Caco-2 (cell line): ENCODE data around the gene MOB3B. TPM values are rescaled to one million over a fixed set of nuclear protein-coding genes. Genes with fewer than 3 reads are reported as not detected.

Source experiments
- BruUV-seq: library from RNA; stranded (reverse); fragments of 400-500 nt; replicated peaks from 2 replicates; lab custom pipeline; 2021; lab: Mats Ljungman, UMichigan
- CTCF ChIA-PET: fragments of 300-600 bp; sonication (Branson Sonifier 250); formaldehyde crosslinking; loops from one replicate; lab custom pipeline; 2022; ENCODE audit warnings: antibody characterized with exemption; lab: Charles Lee
- POLR2A ChIA-PET: fragments of 300-600 bp; sonication (Branson Sonifier 250); formaldehyde crosslinking; loops from one replicate; lab custom pipeline; 2022; ENCODE audit warnings: antibody characterized with exemption; lab: Charles Lee
- DNase-seq, 2 experiments: peaks; one replicate each; pipeline versions ENCODE4 v3.0.0 to v3.0.0-alpha.2; 2020 to 2022
- H3K27me3 ChIP-seq: replicated peaks from 2 replicates; pipeline ENCODE4 v1.6.0; 2011; ENCODE audit warnings: low read length; ENCODE audit not compliant: control insufficient read depth, insufficient read depth
- H3K36me3 ChIP-seq: 2 replicates; pipeline ENCODE4 v1.5.1; 2011; ENCODE audit warnings: low read length; ENCODE audit not compliant: control insufficient read depth, insufficient read depth
- H3K4me1 ChIP-seq: fragments of 250-450 bp; sonication (Bioruptor Pico); 2 replicates; pipeline ENCODE4 v1.5.1; 2020; ENCODE audit warnings: mild to moderate bottlenecking
- H3K4me3 ChIP-seq: 2 replicates; pipeline ENCODE4 v1.5.1; 2011; ENCODE audit warnings: low read depth, mild to moderate bottlenecking, control low read depth, low read length
- H3K9me3 ChIP-seq: fragments of 250-450 bp; sonication (Bioruptor Pico); 2 replicates; pipeline ENCODE4 v1.5.1; 2020; ENCODE audit warnings: mild to moderate bottlenecking, moderate library complexity
- H3K27ac Mint-ChIP-seq: one replicate; pipeline ENCODE4 v1.8.0; 2022; ENCODE audit warnings: mixed read lengths; ENCODE audit not compliant: unreplicated experiment
- H3K27me3 Mint-ChIP-seq: one replicate; pipeline ENCODE4 v1.8.0; 2022; ENCODE audit warnings: mixed read lengths; ENCODE audit not compliant: insufficient read depth, unreplicated experiment
- H3K36me3 Mint-ChIP-seq: one replicate; pipeline ENCODE4 v1.8.0; 2022; ENCODE audit warnings: mild to moderate bottlenecking, mixed read lengths; ENCODE audit not compliant: insufficient read depth, unreplicated experiment
- H3K4me1 Mint-ChIP-seq: one replicate; pipeline ENCODE4 v1.8.0; 2022; ENCODE audit warnings: low read depth, mixed read lengths; ENCODE audit not compliant: unreplicated experiment
- H3K4me3 Mint-ChIP-seq: one replicate; pipeline ENCODE4 v1.8.0; 2022; ENCODE audit warnings: mild to moderate bottlenecking, moderate library complexity, mixed read lengths; ENCODE audit not compliant: unreplicated experiment
- H3K9me3 Mint-ChIP-seq: one replicate; pipeline ENCODE4 v1.8.0; 2022; ENCODE audit warnings: mixed read lengths; ENCODE audit not compliant: unreplicated experiment
- intact Hi-C: fragments of 100-400 bp; cut with micrococcal nuclease; formaldehyde crosslinking; loops from one replicate; pipeline ENCODE4 v1.10.0; 2022; ENCODE audit not compliant: unreplicated experiment
- total RNA-seq: library from RNA; stranded (reverse); gene quantifications from 2 replicates; pipeline ENCODE4 v1.2.3, GENCODE V29; 2022
- TF ChIP-seq, protein P1 (sequence below), 2 experiments: fragments of 200-600 bp in 1 of 2; IDR thresholded peaks; 1 replicate in 1 of 2; 2 replicates in 1 of 2; pipeline versions ENCODE4 v1.5.1 to v1.8.0; 2011 to 2022; ENCODE audit warnings: antibody characterized with exemption in 1 of 2, control low read depth in 1 of 2, inconsistent platforms in 1 of 2, low read depth in 1 of 2, low read length in 1 of 2, mild to moderate bottlenecking in 1 of 2, moderate library complexity in 1 of 2; ENCODE audit not compliant: insufficient read depth in 1 of 2, severe bottlenecking in 1 of 2, unreplicated experiment in 1 of 2

Gene MOB3B
- total RNA-seq, 1 experiment from 2014 or later = 5.3 TPM

DNA sequence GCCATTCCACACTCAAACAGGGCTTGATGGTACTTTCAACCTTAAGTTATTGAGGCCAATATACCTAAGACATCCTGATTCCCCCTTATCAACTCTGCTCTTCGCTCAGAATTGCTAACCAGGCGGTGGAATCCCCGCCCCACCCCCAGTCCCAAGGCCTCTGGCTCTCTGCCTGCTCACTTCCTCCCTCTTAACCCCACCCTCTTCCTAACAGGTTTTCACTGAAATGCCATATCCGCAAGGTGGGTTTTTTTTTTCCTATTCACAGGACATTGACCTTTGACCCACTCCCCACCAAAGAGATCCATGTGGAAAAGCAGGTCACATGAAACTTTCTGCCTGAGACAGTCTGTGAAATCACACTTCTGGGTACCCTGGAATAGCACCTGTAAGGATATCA, 72.2 kb downstream of the MOB3B start:
- BruUV-seq = no TSS peak
- H3K9me3 ChIP-seq = no peaks in the 10 kb centered on the region
- H3K4me3 ChIP-seq = no peak overlapping the region
- H3K4me3 Mint-ChIP-seq = no peak overlapping the region
- H3K4me1 ChIP-seq = peaks cover 5% of the 10 kb centered on the region
- H3K27me3 ChIP-seq = no peaks in the 10 kb centered on the region
- H3K27me3 Mint-ChIP-seq = no peaks in the 10 kb centered on the region
- H3K9me3 Mint-ChIP-seq = no peaks in the 10 kb centered on the region
- peaks cover under 1% of the 10 kb centered on the region for H3K4me1 Mint-ChIP-seq
- ChIA-PET POLR2A (no interaction called here), CTCF (no interaction called here)
- H3K36me3 ChIP-seq = no peaks in the 10 kb centered on the region
- H3K27ac Mint-ChIP-seq = no peak overlapping the region
- TF ChIP-seq, protein P1, sequence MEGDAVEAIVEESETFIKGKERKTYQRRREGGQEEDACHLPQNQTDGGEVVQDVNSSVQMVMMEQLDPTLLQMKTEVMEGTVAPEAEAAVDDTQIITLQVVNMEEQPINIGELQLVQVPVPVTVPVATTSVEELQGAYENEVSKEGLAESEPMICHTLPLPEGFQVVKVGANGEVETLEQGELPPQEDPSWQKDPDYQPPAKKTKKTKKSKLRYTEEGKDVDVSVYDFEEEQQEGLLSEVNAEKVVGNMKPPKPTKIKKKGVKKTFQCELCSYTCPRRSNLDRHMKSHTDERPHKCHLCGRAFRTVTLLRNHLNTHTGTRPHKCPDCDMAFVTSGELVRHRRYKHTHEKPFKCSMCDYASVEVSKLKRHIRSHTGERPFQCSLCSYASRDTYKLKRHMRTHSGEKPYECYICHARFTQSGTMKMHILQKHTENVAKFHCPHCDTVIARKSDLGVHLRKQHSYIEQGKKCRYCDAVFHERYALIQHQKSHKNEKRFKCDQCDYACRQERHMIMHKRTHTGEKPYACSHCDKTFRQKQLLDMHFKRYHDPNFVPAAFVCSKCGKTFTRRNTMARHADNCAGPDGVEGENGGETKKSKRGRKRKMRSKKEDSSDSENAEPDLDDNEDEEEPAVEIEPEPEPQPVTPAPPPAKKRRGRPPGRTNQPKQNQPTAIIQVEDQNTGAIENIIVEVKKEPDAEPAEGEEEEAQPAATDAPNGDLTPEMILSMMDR (IDR thresholded peaks at IDR 0.05; ENCODE audit: insufficient read depth in 1 of 2, low read depth in 1 of 2, low read length in 1 of 2, severe bottlenecking in 1 of 2, unreplicated experiment in 1 of 2) = no peak
- no peak for DNase-seq
- no peaks in the 10 kb centered on the region for H3K36me3 Mint-ChIP-seq
- intact Hi-C loops = no loop called here

DNA sequence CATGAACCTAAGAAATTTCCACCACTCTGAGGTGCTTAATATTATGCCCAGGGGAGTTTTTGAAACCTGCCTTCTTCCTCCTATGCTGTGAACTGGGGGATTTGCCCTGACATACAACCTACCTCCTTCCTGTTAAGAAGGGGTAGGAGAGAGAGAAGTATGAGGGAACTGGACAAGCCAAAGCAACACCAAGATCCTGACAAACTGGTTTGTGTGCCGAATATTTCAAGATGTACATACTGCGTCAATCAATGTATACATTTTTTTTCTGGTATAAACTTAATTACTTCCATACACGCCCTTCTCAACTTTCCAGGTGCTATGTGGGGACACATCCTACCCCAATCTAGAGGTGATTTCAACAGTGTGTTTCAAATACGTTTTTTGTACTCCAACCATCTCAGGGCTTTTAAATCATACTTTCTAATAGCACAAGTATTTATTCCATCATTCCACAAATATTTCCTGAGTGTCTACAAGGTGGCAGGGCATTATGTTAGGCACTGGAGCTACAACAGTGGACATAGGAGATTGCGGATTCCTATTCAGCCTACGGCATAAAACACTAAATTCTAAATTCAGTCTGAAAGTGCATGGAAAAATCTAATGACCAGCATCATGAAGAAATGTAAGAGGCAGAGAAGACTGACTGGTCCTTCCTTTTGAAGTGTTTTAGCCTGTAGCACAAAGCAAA, 75.6 kb downstream of the MOB3B start:
- no peaks in the 10 kb centered on the region for H3K36me3 ChIP-seq
- no peaks in the 10 kb centered on the region for H3K9me3 ChIP-seq
- Mint-ChIP-seq H3K27me3 (no peaks in the 10 kb centered on the region), H3K4me3 (no peak overlapping the region), H3K27ac (no peak overlapping the region), H3K9me3 (no peaks in the 10 kb centered on the region), H3K36me3 (no peaks in the 10 kb centered on the region), H3K4me1 (peaks cover 8% of the 10 kb centered on the region)
- CTCF ChIA-PET = no interaction called here
- no peaks in the 10 kb centered on the region for H3K27me3 ChIP-seq
- DNase-seq = no peak
- H3K4me3 ChIP-seq = no peak overlapping the region
- TF ChIP-seq, protein P1 (IDR thresholded peaks at IDR 0.05; ENCODE audit: insufficient read depth in 1 of 2, low read depth in 1 of 2, low read length in 1 of 2, severe bottlenecking in 1 of 2, unreplicated experiment in 1 of 2) = no peak
- intact Hi-C loops = no loop called here
- H3K4me1 ChIP-seq = peaks cover 9% of the 10 kb centered on the region; the same call in 1 of the 2 replicates
- POLR2A ChIA-PET = no interaction called here
- BruUV-seq = no TSS peak

GRCh38 chr9:27451207-27451797, 78.3 kb downstream of the MOB3B start:
- intact Hi-C loops = no loop called here
- CTCF ChIA-PET = no interaction called here
- POLR2A ChIA-PET = no interaction called here
- Mint-ChIP-seq H3K27ac (no peak overlapping the region), H3K27me3 (no peaks in the 10 kb centered on the region), H3K4me1 (peaks cover 8% of the 10 kb centered on the region), H3K4me3 (no peak overlapping the region), H3K36me3 (no peaks in the 10 kb centered on the region), H3K9me3 (no peaks in the 10 kb centered on the region)
- peaks cover 9% of the 10 kb centered on the region; the same call in 1 of the 2 replicates for H3K4me1 ChIP-seq
- H3K36me3 ChIP-seq = no peaks in the 10 kb centered on the region
- no peaks in the 10 kb centered on the region for H3K9me3 ChIP-seq
- H3K27me3 ChIP-seq = no peaks in the 10 kb centered on the region
- TF ChIP-seq, protein P1 (IDR thresholded peaks at IDR 0.05; ENCODE audit: insufficient read depth in 1 of 2, low read depth in 1 of 2, low read length in 1 of 2, severe bottlenecking in 1 of 2, unreplicated experiment in 1 of 2) = no peak
- no TSS peak for BruUV-seq
- no peak for DNase-seq
- no peak overlapping the region for H3K4me3 ChIP-seq
